Liver (tissue), 3 donors: ENCODE measurements around the gene KSR2.

Source experiments
- ATF3 ChIP-seq: IDR thresholded peaks from 2 replicates; pipeline ENCODE4 v1.6.1; 2016; ENCODE audit warnings: antibody characterized with exemption
- CTCF ChIP-seq: fragments of 150-350 bp; IDR thresholded peaks from 2 replicates; pipeline ENCODE4 v1.5.1; 2017; ENCODE audit warnings: improper control_type of control experiment, low read depth, low read length; ENCODE audit not compliant: missing input control
- EGR1 ChIP-seq, 2 donors: IDR thresholded peaks; 2 replicates each; pipeline ENCODE4 v1.6.1; 2016 to 2018; ENCODE audit warnings: antibody characterized with exemption in 2 of 2, low read depth in 2 of 2
- FOXA1 ChIP-seq: IDR thresholded peaks from 2 replicates; pipeline ENCODE4 v1.6.1; 2016; ENCODE audit warnings: antibody characterized with exemption
- GABPA ChIP-seq, 2 donors: IDR thresholded peaks in 1 of 2; conservative IDR thresholded peaks in 1 of 2; 2 replicates each; pipeline ENCODE4 v1.6.1; 2016; ENCODE audit warnings: antibody characterized with exemption in 2 of 2, mild to moderate bottlenecking in 1 of 2, moderate library complexity in 1 of 2
- HNF4G ChIP-seq: IDR thresholded peaks from 2 replicates; pipeline ENCODE4 v1.6.1; 2016; ENCODE audit warnings: antibody characterized with exemption
- JUND ChIP-seq, 2 donors: IDR thresholded peaks; 2 replicates each; pipeline ENCODE4 v1.6.1; 2016; ENCODE audit warnings: antibody characterized with exemption in 2 of 2
- MAX ChIP-seq: IDR thresholded peaks from 2 replicates; pipeline ENCODE4 v1.6.1; 2016; ENCODE audit warnings: antibody characterized with exemption
- RAD21 ChIP-seq, 2 donors: IDR thresholded peaks; 2 replicates each; pipeline ENCODE4 v1.6.1; 2016; ENCODE audit warnings: antibody characterized with exemption in 2 of 2, mild to moderate bottlenecking in 2 of 2
- REST ChIP-seq: IDR thresholded peaks from 2 replicates; pipeline ENCODE4 v1.6.1; 2016; ENCODE audit warnings: antibody characterized with exemption, mild to moderate bottlenecking
- RXRA ChIP-seq, 2 donors: IDR thresholded peaks; 2 replicates each; pipeline ENCODE4 v1.6.1; 2017 to 2018; ENCODE audit warnings: antibody characterized with exemption in 2 of 2, mild to moderate bottlenecking in 1 of 2
- SP1 ChIP-seq: IDR thresholded peaks from 2 replicates; pipeline ENCODE4 v1.6.1; 2018; ENCODE audit warnings: antibody characterized with exemption, mild to moderate bottlenecking
- TAF1 ChIP-seq: conservative IDR thresholded peaks from 2 replicates; pipeline ENCODE4 v1.6.1; 2016; ENCODE audit warnings: antibody characterized with exemption, mild to moderate bottlenecking
- ZBTB33 ChIP-seq: IDR thresholded peaks from 2 replicates; pipeline ENCODE4 v1.6.1; 2016; ENCODE audit warnings: antibody characterized with exemption
- donor health status: healthy.
- donor health status: healthy.

GRCh38 chr12:117427211-117427610, 541.6 kb downstream of the KSR2 start:
- TF ChIP-seq CTCF = no peak
- TF ChIP-seq SP1 = no peak
- no peak for TF ChIP-seq ATF3
- no peak for TF ChIP-seq GABPA (IDR thresholded peaks at IDR 0.05 in 1 of 2, conservative IDR thresholded peaks at IDR 0.05 in 1 of 2)
- TF ChIP-seq RAD21 (IDR thresholded peaks at IDR 0.05) = no peak
- TF ChIP-seq RXRA (IDR thresholded peaks at IDR 0.05) = no peak
- no peak for TF ChIP-seq JUND (IDR thresholded peaks at IDR 0.05)
- no peak for TF ChIP-seq MAX
- no peak for TF ChIP-seq EGR1 (IDR thresholded peaks at IDR 0.05; ENCODE audit: low read depth in 2 of 2)
- TF ChIP-seq FOXA1 = no peak
- TF ChIP-seq HNF4G = no peak
- TF ChIP-seq TAF1 = no peak
- no peak for TF ChIP-seq ZBTB33
- no peak for TF ChIP-seq REST
